Psoas muscle (tissue), 8 donors: ENCODE results near the gene CCDC148. TPM values are rescaled to one million over a fixed set of nuclear protein-coding genes. Genes with fewer than 3 reads are reported as not detected.

Experiments
- ATAC-seq, 4 donors: fragments of 200-7000 bp; cut with Tn5 transposase; one replicate each; pipeline ENCODE4 v1.9.1; 2020; ENCODE audit warnings: moderate library complexity in 3 of 4, mild to moderate bottlenecking in 2 of 4
- DNase-seq, 2 donors: peaks; one replicate each; pipeline ENCODE4 v3.0.0-alpha.2; 2020
- H3K27ac ChIP-seq: fragments of 200-600 bp; one replicate; pipeline ENCODE4 v1.8.0; 2022
- H3K27me3 ChIP-seq, 3 donors: fragments of 200-600 bp in 1 of 3; one replicate each; pipeline versions ENCODE4 v1.6.1 to v1.8.0; 2013 to 2022; ENCODE audit warnings: low read length in 2 of 3, mild to moderate bottlenecking in 2 of 3, moderate library complexity in 1 of 3; ENCODE audit not compliant: insufficient read depth in 3 of 3
- H3K36me3 ChIP-seq, 2 donors: fragments of 200-600 bp in 1 of 2; one replicate each; pipeline versions ENCODE4 v1.6.1 to v1.8.0; 2013 to 2022; ENCODE audit warnings: low read depth in 1 of 2, mild to moderate bottlenecking in 1 of 2, moderate library complexity in 1 of 2; ENCODE audit not compliant: insufficient read depth in 1 of 2
- H3K4me1 ChIP-seq: fragments of 200-600 bp; one replicate; pipeline ENCODE4 v1.8.0; 2022
- H3K4me3 ChIP-seq: fragments of 200-600 bp; one replicate; pipeline ENCODE4 v1.8.0; 2022; ENCODE audit warnings: mild to moderate bottlenecking
- H3K9me3 ChIP-seq: fragments of 200-600 bp; one replicate; pipeline ENCODE4 v1.8.0; 2022
- WGBS, 3 donors: extraction: QIAGEN DNeasy Blood & Tissue Kit; methylation state at CpG; one replicate each; pipeline versions ENCODE4 v1.1.6 to v1.1.7; 2013; 5-methylcytosine and 5-hydroxymethylcytosine counted together
- intact Hi-C, 2 donors: fragments of 100-400 bp; cut with DNase I; formaldehyde crosslinking; loops; one replicate each; pipeline versions ENCODE4 v1.11.0 to v1.14.2; 2022
- polyA plus RNA-seq, 3 donors: library from polyadenylated mRNA; stranded (reverse); fragments of 200-250 nt; gene quantifications; one replicate each; pipeline ENCODE4 v1.2.3, GENCODE V29; 2013
- total RNA-seq, 4 donors: library from RNA; stranded (reverse); fragmentation: NEBNext Ultra II Directional in 2 of 4; extraction: Animal tissue kit (Norgen Biotek cat#: 25700) in 2 of 4; gene quantifications; one replicate each; pipeline versions ENCODE4 v1.2.1 to v1.2.4, GENCODE V29; 2021 to 2023
- TF ChIP-seq, protein P1 (sequence below): fragments of 200-600 bp; IDR thresholded peaks from one replicate; pipeline ENCODE4 v1.8.0; 2022; ENCODE audit warnings: antibody characterized with exemption
- donor health status: healthy with polysubstance abuse.
- donor health status: DM: no; HTN: no; CAD: no; lungs with moderate emphysema.
- donor health status: Bipolar disorder and iron deficiency.
- donor health status: healthy.
- donor health status: DM: yes; HTN: yes; CAD: no.
- donor health status: DM: no; HTN: no; CAD: no.
- donor health status: DM: no; HTN: no; CAD: no.
- donor health status: DM: yes; HTN: yes; CAD: no.

CCDC148 gene
- total and polyA plus RNA-seq, 7 donors: 0.10 TPM; not detected in 6

DNA sequence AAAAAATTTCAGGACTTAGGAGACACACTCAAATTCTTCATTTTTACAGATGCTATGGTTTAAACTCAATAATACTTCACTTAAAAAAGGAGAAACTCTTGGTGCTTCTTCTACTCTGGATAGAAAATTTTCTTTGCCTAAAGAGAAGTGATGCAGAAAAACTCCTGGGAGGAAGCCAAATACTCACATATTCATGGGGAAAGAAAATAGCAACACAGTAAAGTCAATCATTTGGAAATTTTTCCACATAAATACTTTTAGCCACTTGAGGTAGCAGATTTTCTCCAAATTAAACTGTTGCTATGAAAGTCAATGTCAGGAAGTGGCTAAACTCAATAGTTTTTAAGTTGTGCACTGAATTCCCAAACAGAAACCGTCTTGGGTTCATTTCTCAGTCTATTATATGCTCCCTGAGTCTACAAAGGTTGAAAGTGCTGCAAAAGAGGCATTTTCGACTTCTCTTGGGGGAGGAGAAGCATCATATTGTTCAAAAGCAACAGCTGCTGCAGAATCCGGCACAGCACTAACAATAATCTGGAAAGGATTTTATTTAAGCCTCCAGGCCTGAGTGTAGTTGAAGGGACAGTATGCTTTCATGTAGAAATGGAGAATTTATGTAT is 273.8 kb downstream of the CCDC148 start:
- intact Hi-C loops: loop anchor here (10.0 kb wide), 1 partner anchor 572 kb away; no protein-coding TSS in a partner anchor
- DNase-seq (no peak), ATAC-seq (no peak)
- Histone ChIP-seq H3K27me3 (no peaks in the 10 kb centered on the region), H3K27ac (no peak overlapping the region), H3K36me3 (no peaks in the 10 kb centered on the region), H3K9me3 (no peaks in the 10 kb centered on the region), H3K4me3 (no peak overlapping the region), H3K4me1 (no peaks in the 10 kb centered on the region)
- WGBS, 3 donors: 32 to 44% (median 35%) methylated on average over 3 of the region's 3 CpGs
- TF ChIP-seq, protein P1, sequence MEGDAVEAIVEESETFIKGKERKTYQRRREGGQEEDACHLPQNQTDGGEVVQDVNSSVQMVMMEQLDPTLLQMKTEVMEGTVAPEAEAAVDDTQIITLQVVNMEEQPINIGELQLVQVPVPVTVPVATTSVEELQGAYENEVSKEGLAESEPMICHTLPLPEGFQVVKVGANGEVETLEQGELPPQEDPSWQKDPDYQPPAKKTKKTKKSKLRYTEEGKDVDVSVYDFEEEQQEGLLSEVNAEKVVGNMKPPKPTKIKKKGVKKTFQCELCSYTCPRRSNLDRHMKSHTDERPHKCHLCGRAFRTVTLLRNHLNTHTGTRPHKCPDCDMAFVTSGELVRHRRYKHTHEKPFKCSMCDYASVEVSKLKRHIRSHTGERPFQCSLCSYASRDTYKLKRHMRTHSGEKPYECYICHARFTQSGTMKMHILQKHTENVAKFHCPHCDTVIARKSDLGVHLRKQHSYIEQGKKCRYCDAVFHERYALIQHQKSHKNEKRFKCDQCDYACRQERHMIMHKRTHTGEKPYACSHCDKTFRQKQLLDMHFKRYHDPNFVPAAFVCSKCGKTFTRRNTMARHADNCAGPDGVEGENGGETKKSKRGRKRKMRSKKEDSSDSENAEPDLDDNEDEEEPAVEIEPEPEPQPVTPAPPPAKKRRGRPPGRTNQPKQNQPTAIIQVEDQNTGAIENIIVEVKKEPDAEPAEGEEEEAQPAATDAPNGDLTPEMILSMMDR: no peak

DNA sequence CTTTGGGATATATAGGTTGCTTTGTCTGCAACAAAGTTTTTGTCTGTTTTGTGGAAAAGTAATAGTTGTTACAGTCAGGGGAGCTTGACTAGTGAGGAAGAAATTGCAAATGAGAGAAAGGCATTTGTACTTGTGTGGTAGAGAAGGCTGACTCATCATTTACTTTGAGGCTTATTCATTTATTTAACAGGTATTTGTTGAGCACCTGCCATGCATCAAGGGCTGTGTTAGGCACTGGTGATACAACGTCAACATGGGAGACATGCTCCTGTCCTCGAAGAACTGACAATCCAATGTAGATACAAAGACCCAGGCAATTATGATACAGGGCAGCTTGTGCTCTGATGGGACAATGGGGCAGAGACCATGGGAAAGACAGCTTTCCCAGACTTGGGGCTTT is 275.4 kb downstream of the CCDC148 start:
- TF ChIP-seq, protein P1: no peak
- no peaks in the 10 kb centered on the region for H3K36me3 ChIP-seq
- intact Hi-C loops: loop anchor here (10.0 kb wide), 1 partner anchor 574 kb away; no protein-coding TSS in a partner anchor
- H3K4me1 ChIP-seq: no peaks in the 10 kb centered on the region
- no peaks in the 10 kb centered on the region for H3K9me3 ChIP-seq
- no peak overlapping the region for H3K4me3 ChIP-seq
- DNase-seq (no peak), ATAC-seq (no peak)
- H3K27me3 ChIP-seq: no peaks in the 10 kb centered on the region
- no peak overlapping the region for H3K27ac ChIP-seq
- WGBS, 3 donors: 77 to 100% (median 97%) methylated on average over 2 of the region's 2 CpGs

DNA sequence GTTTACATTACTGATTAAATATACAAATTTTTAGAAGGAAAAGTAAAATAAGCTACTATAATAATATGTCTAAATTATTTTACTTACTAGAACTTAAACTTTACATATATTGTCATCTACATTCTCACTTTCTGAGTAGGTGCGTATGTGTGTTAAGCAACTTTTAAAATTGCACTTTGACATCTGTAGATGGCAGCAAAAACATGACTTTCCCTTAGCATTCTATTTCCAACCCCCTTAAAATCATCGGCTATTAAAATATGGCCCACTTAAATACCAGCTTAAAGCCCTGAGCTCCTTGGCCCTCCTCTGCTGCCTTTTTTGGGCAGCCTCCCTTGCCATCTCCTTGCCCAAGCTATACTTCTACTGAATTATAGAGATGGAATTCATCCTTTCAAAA is 276.9 kb downstream of the CCDC148 start:
- H3K4me3 ChIP-seq: no peak overlapping the region
- intact Hi-C loops: loop anchor here (10.0 kb wide), 1 partner anchor 575 kb away; no protein-coding TSS in a partner anchor
- 25 to 47% (median 38%) methylated on average over 2 of the region's 2 CpGs for WGBS, 3 donors
- no peaks in the 10 kb centered on the region for H3K4me1 ChIP-seq
- TF ChIP-seq, protein P1: peak; percentile 25
- no peaks in the 10 kb centered on the region for H3K9me3 ChIP-seq
- DNase-seq (no peak), ATAC-seq (no peak)
- H3K27me3 ChIP-seq: no peaks in the 10 kb centered on the region
- H3K27ac ChIP-seq: no peak overlapping the region
- H3K36me3 ChIP-seq: no peaks in the 10 kb centered on the region

DNA sequence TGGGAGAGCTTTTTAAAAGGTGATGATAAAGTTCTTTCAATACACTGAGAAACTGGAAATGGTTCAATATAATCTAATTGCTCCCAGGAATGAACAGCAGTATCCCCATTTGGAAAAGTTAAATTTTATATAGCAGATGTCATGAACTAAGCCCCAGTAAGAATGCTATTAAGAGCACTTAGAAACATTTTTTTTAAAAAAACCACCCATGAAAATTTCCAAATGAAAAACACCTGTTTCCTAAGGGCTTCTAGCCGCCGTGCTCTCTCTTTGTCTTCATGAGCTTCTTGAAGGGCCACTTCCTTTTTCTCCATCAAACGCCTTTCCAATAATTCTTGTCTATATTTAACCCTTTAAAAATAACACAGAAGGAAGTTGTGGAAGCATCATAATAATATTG is 277.9 kb downstream of the CCDC148 start:
- ATAC-seq (no peak), DNase-seq (no peak)
- WGBS, 3 donors: 6 to 11% (median 9%) methylated on average over 3 of the region's 3 CpGs
- no peak overlapping the region for H3K4me3 ChIP-seq
- intact Hi-C loops: no loop called here
- no peaks in the 10 kb centered on the region for H3K9me3 ChIP-seq
- no peak overlapping the region for H3K27ac ChIP-seq
- TF ChIP-seq, protein P1: no peak
- H3K36me3 ChIP-seq: no peaks in the 10 kb centered on the region
- no peaks in the 10 kb centered on the region for H3K27me3 ChIP-seq
- no peaks in the 10 kb centered on the region for H3K4me1 ChIP-seq

DNA sequence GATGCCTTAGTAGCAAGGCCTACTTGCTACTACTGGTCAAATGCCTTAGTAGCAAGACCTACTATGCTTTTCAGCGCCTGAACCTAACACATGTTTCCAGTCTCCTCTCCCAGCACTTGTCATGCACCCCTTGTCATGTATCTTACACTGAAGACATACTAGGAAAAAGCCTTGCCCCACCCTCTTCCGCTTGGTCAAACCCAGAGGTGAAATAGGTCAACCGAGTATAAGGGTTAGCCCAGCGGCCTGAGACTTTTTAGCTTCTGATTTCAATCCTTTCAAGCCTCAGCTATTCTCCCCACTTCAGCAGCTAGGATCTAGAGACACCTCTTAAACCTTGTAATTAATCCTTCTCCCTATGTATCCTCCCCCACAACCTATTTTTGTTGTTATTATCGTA is 281.6 kb downstream of the CCDC148 start:
- Histone ChIP-seq H3K4me1 (no peaks in the 10 kb centered on the region), H3K4me3 (no peak overlapping the region), H3K27ac (no peak overlapping the region), H3K36me3 (no peaks in the 10 kb centered on the region), H3K9me3 (no peaks in the 10 kb centered on the region), H3K27me3 (peaks cover 0 to 2% (median 0%) of the 10 kb centered on the region in 3 donors)
- intact Hi-C loops: no loop called here
- ATAC-seq (no peak), DNase-seq (no peak)
- 89 to 93% (median 89%) methylated on average over 5 of the region's 5 CpGs for WGBS, 3 donors
- TF ChIP-seq, protein P1: no peak
